MM.1S (cell line): Measurements from ENCODE around the gene APOF.

Experiments used
- EZH2 ChIP-seq: fragments of 300-600 bp; sonication (generic); optimal IDR thresholded peaks from 2 replicates; pipeline ENCODE3; 2017; ENCODE audit warnings: low read depth, mild to moderate bottlenecking, antibody characterized with exemption, low read length, mixed read lengths
- TF ChIP-seq, protein P1 (sequence below): fragments of 300-600 bp; sonication (generic); IDR thresholded peaks from 2 replicates; pipeline ENCODE4 v1.5.1; 2016; ENCODE audit warnings: antibody characterized with exemption, low read length, mixed read lengths

DNA sequence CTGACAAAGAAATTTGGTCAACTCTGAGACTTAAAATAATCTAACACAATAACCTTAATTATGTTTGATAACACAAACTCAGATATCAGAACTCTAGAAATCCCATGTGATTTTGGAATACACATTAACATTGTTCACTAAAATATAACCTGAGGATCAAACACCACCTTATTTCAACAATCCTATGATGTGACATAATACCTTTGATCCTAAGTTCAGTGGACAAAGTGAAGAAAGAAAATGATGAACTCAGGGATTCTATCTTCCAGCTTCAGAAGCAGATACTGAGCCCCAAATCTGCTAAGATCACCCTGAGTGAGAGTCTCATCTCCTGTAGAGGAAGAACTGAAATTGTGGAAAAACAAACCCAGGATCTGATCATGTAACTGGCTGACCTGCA is 35.7 kb upstream of the APOF start:
- TF ChIP-seq, protein P1, sequence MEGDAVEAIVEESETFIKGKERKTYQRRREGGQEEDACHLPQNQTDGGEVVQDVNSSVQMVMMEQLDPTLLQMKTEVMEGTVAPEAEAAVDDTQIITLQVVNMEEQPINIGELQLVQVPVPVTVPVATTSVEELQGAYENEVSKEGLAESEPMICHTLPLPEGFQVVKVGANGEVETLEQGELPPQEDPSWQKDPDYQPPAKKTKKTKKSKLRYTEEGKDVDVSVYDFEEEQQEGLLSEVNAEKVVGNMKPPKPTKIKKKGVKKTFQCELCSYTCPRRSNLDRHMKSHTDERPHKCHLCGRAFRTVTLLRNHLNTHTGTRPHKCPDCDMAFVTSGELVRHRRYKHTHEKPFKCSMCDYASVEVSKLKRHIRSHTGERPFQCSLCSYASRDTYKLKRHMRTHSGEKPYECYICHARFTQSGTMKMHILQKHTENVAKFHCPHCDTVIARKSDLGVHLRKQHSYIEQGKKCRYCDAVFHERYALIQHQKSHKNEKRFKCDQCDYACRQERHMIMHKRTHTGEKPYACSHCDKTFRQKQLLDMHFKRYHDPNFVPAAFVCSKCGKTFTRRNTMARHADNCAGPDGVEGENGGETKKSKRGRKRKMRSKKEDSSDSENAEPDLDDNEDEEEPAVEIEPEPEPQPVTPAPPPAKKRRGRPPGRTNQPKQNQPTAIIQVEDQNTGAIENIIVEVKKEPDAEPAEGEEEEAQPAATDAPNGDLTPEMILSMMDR = no peak
- TF ChIP-seq EZH2 = no peak
